ENCODE data around the gene GSTP1.

GSTP1 gene

DNA sequence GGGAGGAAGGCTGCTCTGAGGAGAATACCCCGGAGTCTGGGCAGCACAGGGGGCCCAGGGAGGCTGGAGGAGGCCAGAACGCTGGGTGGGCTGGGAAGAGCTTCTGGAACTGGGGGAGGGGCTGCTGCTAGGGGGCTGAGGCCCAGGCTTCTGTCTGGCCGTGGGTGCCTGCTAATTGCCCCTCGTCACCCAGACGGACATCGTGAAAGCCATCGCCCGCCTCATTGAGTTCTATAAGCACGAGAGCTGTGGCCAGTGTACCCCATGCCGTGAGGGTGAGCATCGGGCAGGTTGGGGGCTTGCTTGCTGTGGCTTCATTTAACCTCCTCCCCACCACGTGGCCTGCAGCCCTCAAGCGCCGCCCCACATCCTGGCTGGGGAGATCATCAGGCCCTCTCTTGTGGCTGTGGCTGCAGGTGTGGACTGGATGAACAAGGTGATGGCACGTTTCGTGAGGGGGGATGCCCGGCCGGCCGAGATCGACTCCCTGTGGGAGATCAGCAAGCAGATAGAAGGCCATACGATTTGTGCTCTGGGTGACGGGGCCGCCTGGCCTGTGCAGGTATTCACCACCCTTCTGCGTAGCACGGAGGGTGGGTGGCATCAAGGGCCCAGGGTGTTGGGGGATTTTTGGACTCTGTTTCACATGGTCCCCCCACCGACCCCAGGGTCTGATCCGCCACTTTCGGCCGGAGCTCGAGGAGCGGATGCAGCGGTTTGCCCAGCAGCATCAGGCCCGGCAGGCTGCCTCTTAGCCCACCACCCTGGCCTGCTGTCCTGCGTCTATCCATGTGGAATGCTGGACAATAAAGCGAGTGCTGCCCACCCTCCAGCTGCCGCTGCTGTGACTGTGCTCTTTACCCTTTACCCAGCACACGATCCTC is 28.3 kb downstream of the GSTP1 start:
- H3K4me3 ChIP-seq (ENCODE audit: insufficient read depth, low read length, poor library complexity, severe bottlenecking), result no peak overlapping the region
- H3K27me3 ChIP-seq (ENCODE audit: low read length), result no peaks in the 10 kb centered on the region
- no peak for TF ChIP-seq EZH2phosphoT487 (conservative IDR thresholded peaks at IDR 0.05; ENCODE audit: low read length)
- TF ChIP-seq, protein P1, sequence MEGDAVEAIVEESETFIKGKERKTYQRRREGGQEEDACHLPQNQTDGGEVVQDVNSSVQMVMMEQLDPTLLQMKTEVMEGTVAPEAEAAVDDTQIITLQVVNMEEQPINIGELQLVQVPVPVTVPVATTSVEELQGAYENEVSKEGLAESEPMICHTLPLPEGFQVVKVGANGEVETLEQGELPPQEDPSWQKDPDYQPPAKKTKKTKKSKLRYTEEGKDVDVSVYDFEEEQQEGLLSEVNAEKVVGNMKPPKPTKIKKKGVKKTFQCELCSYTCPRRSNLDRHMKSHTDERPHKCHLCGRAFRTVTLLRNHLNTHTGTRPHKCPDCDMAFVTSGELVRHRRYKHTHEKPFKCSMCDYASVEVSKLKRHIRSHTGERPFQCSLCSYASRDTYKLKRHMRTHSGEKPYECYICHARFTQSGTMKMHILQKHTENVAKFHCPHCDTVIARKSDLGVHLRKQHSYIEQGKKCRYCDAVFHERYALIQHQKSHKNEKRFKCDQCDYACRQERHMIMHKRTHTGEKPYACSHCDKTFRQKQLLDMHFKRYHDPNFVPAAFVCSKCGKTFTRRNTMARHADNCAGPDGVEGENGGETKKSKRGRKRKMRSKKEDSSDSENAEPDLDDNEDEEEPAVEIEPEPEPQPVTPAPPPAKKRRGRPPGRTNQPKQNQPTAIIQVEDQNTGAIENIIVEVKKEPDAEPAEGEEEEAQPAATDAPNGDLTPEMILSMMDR (IDR thresholded peaks at IDR 0.05; ENCODE audit: insufficient read depth, low read length, poor library complexity, severe bottlenecking), result no peak
- H3K9ac ChIP-seq (ENCODE audit: low read length), result no peak overlapping the region
- H3F3A ChIP-seq (ENCODE audit: insufficient read depth), result no peaks in the 10 kb centered on the region; the same call in 1 of the 2 replicates
- H3K27ac ChIP-seq (ENCODE audit: low read depth, low read length), result no peak overlapping the region
- no peaks in the 10 kb centered on the region for H4K20me1 ChIP-seq (ENCODE audit: low read depth, low read length)
- H2AFZ ChIP-seq (ENCODE audit: low read depth, low read length, severe bottlenecking), result no peak overlapping the region
- no peaks in the 10 kb centered on the region for H3K36me3 ChIP-seq (ENCODE audit: low read length)
- H3K9me3 ChIP-seq (ENCODE audit: insufficient read depth, low read length), result no peaks in the 10 kb centered on the region
- no peaks in the 10 kb centered on the region for H3K9me2 ChIP-seq (replicated peaks; ENCODE audit: insufficient read depth, low read length)
- H3K4me2 ChIP-seq (ENCODE audit: low read depth, low read length, poor library complexity, severe bottlenecking), result no peak overlapping the region
- peaks cover 9% of the 10 kb centered on the region for H3K79me2 ChIP-seq (ENCODE audit: insufficient read depth, low read length)

DNA sequence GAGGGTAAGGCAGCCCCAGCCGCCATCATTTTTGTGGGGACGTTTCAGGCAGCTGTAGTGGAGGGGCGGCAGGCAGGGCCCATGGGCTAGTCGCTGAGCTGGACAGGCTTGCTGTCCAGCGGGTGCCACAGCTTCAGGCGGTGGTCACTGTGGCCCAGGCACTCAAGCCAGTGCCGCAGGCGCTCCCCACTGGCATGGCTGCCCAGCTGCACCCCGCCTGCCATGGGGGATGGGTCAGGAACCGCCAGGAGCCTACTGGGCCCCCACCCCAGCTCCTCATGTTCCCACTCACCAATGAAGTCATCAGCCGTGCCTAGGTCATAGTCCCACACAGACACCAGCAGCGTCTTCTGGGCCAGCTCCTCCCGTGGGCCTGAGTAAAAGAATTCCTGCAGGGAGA is 29.1 kb downstream of the GSTP1 start:
- Histone ChIP-seq H3K27me3 (ENCODE audit: low read length) (no peaks in the 10 kb centered on the region), H4K20me1 (ENCODE audit: low read depth, low read length) (no peaks in the 10 kb centered on the region), H3K79me2 (ENCODE audit: insufficient read depth, low read length) (peaks cover 1% of the 10 kb centered on the region), H3K36me3 (ENCODE audit: low read length) (no peaks in the 10 kb centered on the region), H3K9me2 (replicated peaks; ENCODE audit: insufficient read depth, low read length) (no peaks in the 10 kb centered on the region), H3F3A (ENCODE audit: insufficient read depth) (peaks cover 5% of the 10 kb centered on the region; the same call in 1 of the 2 replicates), H3K9me3 (ENCODE audit: insufficient read depth, low read length) (no peaks in the 10 kb centered on the region), H3K4me2 (ENCODE audit: low read depth, low read length, poor library complexity, severe bottlenecking) (no peak overlapping the region), H3K27ac (ENCODE audit: low read depth, low read length) (0 out of 2 replicates have a peak overlapping the region, but pooled peaks have one; percentile 86), H3K9ac (ENCODE audit: low read length) (no peak overlapping the region), H3K4me3 (ENCODE audit: insufficient read depth, low read length, poor library complexity, severe bottlenecking) (no peak overlapping the region), H2AFZ (ENCODE audit: low read depth, low read length, severe bottlenecking) (no peak overlapping the region)
- no peak for TF ChIP-seq EZH2phosphoT487 (conservative IDR thresholded peaks at IDR 0.05; ENCODE audit: low read length)
- TF ChIP-seq, protein P1 (IDR thresholded peaks at IDR 0.05; ENCODE audit: insufficient read depth, low read length, poor library complexity, severe bottlenecking), result no peak

DNA sequence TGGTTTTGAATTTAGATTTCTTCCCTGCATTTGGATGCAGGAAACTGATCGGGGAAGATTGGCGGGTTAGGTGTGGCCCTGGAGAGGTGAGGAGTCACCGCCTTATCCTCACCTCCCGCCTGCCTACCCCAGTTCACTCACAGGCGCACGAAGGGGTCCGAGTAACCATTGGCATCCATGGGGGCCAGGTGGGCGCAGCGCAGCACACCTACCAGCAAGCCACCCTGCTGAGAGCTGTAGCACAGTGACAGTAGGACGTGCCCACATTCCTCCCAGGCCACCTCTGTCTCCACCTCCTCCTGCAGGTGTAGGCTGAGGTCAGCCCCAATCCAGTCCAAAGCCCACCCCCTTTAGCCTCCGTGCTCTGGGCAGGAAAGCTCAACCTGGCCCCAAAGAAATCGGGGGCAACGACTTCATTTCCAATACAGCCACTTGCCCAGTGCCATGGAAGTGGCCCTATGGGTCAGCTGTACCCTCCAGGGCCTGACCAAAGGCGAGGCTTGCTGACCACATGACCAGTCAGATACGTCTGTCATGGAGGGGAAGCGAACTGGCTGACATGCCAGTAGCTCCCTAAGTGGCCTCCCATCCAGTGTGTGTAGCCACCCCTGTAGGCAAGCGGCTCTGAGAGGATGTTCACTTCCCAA is 29.8 kb downstream of the GSTP1 start:
- Histone ChIP-seq H3K36me3 (ENCODE audit: low read length) (no peaks in the 10 kb centered on the region), H3K9me3 (ENCODE audit: insufficient read depth, low read length) (no peaks in the 10 kb centered on the region), H4K20me1 (ENCODE audit: low read depth, low read length) (no peaks in the 10 kb centered on the region), H3K79me2 (ENCODE audit: insufficient read depth, low read length) (no peaks in the 10 kb centered on the region), H3K27ac (ENCODE audit: low read depth, low read length) (peak overlapping the region; percentile 86), H3F3A (ENCODE audit: insufficient read depth) (peaks cover 5% of the 10 kb centered on the region; the same call in 1 of the 2 replicates), H2AFZ (ENCODE audit: low read depth, low read length, severe bottlenecking) (peak overlapping the region; percentile 54), H3K9ac (ENCODE audit: low read length) (peak overlapping the region; percentile 57), H3K4me2 (ENCODE audit: low read depth, low read length, poor library complexity, severe bottlenecking) (peak overlapping the region; percentile 57), H3K9me2 (replicated peaks; ENCODE audit: insufficient read depth, low read length) (no peaks in the 10 kb centered on the region), H3K27me3 (ENCODE audit: low read length) (no peaks in the 10 kb centered on the region), H3K4me3 (ENCODE audit: insufficient read depth, low read length, poor library complexity, severe bottlenecking) (no peak overlapping the region)
- TF ChIP-seq EZH2phosphoT487 (conservative IDR thresholded peaks at IDR 0.05; ENCODE audit: low read length), result no peak
- TF ChIP-seq, protein P1 (IDR thresholded peaks at IDR 0.05; ENCODE audit: insufficient read depth, low read length, poor library complexity, severe bottlenecking), result no peak

Measured in SU-DHL-6 (cell line).